GM21360 (cell line): Measurements from ENCODE around the gene SLC45A1.

ENCODE experiments used
- ATAC-seq: cut with Tn5 transposase; IDR thresholded peaks from one replicate; pipeline ENCODE4 v1.9.1; 2021; ENCODE audit warnings: mild to moderate bottlenecking, moderate library complexity; ENCODE audit not compliant: unreplicated experiment

The SLC45A1 gene

DNA sequence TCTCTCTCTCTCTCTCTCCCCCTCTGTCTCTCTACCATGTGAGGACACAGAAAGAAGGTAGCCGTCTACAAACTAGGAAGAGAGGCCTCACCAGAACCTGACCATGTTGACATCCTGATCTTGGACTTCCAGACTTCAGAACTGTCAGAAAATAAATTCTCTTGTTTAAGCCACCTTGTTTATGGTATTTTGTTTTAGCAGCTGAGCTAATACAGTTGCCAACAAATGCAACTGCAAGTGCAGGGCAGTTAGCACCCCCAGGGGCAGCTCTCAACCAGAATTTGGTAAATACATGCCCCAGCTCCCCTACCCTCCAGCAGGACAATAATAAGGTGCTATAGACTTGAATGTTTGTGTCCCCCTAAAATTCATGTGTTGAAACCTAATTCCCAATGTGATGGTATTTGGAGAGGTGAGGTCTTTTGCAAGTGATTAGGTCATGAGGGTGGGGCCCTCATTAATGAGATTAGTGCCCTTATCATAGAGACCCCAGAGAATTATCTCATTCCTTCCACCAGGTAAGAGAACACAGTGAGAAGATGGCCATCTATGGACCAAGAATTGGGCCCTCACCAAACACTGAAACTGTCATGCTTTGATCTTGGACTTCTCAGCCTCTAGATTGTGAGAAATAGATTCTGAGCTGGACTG, 6.7 kb upstream of the SLC45A1 start:
- no peak for ATAC-seq

DNA sequence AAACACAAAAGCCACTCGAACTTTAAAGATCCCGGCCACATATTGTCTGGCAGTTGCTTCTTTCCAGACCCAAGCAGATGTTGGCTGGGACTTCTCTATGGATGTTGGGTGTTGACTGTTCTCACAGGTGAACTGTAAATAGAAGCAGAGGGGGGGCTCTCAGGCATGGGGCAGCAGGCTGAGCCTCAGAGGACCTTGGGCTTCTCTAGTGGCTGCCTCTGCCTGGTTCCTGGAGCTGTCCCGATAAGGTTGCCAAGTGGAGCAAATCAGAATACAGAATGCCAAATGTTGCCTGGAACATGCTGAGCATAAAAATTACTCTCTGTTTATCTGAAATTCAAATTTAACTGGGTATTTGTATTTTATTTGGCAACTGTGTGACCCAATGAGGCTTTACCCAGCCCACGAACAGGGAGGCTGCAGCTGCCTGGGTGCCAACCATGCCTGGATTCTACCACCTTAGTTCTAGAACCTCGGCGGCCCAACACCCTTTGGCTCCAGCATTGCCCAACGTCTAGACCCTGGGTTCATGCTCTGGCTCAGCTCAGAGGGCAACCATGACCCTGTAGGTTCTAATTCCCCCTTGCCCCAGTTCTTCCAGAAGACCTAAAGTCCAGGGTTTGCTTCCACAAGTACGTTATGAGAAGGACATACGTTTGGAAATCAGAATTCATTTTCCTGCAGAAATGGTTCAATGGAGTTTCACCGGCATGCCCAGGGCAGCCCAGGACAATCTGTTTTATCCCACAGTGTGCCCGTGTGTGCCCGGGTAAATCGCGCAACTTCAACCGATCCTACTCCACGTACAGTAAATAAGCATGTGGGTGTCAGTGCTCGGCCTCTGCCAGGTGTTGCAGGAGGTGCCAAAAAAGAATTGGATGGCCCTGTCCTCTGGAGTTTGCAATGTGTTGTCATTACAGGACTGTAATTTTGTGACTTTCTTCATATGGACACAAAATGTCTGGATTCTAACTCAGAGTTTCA, 5.4 kb upstream of the SLC45A1 start:
- ATAC-seq, result no peak

DNA sequence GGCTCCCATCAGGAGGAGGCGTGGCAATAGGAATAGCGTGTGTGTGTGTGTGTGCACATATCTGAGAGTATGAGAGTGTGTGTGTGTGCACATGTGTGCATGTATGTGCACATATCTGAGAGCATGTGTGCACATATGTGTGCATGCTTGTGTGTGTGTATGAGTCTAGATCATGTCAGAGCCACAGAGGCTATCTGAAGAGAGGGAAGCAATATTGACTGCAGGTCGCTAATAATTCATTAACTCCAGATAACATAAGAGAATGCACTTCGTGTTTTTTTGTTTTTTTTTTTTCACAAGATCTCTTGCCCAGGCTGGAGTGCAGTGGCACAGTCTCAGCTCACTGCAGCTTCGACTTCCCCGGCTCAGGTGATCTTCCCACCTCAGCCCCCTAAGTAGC, 4.7 kb upstream of the SLC45A1 start:
- no peak for ATAC-seq

DNA sequence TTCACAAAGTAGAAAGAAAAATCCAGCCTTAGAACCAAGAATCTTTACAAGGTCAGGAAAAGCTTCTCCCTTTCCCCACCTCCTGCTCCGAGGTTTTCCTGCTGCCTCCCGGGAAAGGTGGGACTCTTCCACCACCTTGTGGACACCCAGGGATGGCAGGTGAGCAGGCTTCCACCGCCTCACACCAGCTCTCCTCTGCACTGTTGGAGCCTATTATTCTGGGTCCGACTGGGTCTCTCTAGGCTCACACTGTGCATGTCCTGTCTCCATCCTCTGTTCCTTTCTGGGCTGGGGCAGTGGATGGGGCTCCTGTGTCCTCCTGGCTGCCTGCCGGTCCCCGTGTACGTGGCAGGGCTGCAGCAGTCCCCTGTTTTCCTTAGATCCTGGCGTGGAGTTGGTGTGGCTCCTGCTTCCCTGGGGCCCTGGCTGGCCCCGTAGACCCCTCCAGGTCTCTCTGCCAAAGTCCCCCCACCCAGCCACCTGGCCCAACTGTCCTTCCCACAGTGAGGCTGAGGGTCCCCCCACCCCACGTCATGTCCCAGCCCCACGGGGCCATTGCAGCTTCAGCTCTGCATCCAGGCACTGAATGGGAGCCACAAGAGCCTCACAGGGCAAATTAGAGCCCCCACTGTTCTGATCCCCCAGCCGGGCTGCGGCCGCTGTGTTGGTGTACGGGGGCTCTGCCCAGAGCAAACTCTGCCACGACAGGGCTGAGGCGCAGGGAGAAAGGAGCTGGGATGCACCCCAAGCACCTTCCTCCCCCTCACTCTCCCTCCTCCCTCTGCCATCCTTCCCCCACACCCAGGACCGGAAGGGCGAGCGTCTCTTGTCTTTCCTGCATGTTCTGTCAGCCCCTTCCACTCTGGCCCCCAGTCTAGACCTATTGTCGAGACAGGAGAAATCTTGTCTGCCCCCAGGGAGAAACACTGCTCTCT, 3.3 kb upstream of the SLC45A1 start:
- ATAC-seq, result no peak

DNA sequence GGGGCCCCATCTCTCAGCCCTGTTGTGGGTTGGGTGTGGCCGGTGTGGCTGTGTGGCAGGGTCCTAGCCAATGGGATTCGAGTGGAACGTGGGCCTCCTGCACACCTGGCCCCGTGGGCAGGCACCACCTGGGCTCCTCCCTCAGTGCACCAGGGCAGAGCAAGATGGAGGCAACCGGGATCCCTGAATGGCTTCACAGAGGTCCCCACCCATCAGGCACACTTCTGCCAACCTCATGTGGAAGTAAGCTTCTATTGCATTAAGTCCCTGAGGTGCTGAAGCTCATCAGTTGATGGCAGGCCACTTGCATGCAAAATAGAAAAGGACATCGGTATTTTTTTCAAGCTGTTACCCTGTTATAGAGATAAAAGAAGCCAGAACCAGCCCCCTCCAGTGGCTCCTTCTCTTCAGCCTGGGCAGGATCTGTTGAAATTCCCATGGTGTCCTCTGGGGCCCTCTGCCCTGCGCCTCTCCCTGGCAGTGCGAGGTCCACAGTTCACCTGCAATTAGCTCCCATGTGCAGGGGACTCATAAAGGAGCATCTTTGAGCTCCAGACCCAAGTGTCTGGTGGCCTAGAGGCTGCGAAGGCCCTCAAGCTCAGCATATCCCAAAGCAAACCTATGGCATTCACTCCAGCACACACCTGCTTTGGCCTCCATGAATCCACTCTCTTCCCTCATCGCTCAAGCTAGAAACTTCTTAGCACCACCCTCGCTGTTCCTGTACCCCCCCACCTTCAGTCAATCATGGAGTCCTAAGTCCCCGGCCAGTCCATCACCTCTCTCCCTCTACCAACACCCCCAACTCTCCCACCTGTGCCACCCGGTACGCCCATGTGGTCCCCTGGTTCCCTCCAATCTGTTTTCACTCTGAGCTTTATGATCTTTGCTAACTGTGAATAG, 2.1 kb upstream of the SLC45A1 start:
- no peak for ATAC-seq

DNA sequence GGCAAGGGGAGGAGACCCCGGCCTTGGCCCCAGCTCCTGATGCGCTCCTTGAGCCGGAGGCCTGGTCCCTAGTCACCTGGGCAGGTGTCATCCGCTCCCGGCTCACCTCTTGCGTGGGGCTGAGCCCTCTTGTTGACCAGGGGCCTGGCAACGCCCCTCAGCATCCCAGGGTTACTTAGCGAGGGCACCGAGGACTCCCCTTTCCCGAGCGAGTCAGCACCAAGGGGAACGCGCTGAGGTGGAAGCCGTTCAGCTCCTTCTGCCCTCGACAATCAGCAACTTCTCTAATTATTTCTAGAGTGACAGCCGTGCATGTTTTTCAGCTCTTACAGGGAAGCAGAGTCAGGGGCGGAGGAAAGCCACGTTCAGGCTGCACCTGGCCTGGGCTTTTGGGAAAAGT, 522 bp downstream of the SLC45A1 start:
- no peak for ATAC-seq

DNA sequence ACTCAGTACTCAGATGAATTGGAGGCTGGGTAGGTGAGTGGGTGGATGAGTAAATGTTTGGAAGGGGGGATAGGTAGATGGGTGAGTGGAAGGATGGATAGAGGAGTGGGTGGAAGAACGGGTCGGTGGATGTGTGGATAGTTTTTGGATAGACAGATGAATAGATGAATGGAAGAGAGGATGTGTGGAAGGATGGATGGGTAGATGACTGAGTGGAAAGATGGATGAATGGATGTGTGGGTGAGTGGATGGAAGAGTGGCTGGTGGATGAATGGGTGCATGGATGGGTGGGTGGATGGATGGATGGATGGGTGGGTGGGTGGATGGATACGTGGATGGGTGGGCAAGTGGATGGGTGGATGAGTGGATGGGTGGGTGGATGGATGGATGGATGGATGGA, 3.7 kb downstream of the SLC45A1 start:
- ATAC-seq, result no peak

DNA sequence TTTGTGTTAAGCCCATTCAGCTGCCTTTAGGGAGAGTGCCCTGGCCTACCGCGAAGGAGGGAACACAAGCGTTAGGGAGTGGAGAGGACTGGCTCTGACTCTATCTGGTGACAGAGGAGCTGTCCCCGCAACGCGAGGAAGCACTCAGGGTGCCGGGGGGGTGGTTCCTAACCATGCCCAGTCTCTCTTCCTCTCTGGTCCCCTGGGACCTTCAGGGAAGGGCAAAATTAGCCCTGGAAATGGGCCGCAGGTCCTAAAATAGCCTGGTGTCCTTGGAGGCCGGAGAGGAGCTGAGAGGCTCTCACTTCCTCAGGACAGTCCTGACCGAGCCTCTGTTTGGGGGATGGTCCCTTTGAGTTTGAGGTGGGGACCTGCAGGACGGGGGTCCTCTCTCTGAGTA, 5.8 kb downstream of the SLC45A1 start:
- ATAC-seq, result no peak

DNA sequence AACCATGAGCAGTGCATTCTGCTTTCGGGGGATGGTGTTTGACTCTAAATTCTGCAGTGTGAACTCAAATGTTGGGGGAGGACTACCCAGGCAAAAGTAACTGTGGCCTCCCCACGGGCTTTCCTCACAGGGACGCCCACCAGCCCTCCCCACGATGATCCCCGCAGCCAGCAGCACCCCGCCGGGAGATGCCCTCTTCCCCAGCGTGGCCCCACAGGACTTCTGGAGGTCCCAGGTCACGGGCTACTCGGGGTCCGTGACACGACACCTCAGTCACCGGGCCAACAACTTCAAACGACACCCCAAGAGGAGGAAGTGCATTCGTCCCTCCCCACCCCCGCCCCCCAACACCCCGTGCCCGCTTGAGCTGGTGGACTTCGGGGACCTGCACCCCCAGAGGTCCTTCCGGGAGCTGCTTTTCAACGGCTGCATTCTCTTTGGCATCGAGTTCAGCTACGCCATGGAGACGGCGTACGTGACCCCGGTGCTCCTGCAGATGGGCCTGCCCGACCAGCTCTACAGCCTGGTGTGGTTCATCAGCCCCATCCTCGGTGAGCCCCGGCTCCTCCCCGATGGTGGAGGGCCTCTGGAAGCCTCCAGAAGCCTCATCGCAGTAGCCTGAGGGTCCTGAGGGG, 6.4 kb downstream of the SLC45A1 start:
- ATAC-seq, result no peak

DNA sequence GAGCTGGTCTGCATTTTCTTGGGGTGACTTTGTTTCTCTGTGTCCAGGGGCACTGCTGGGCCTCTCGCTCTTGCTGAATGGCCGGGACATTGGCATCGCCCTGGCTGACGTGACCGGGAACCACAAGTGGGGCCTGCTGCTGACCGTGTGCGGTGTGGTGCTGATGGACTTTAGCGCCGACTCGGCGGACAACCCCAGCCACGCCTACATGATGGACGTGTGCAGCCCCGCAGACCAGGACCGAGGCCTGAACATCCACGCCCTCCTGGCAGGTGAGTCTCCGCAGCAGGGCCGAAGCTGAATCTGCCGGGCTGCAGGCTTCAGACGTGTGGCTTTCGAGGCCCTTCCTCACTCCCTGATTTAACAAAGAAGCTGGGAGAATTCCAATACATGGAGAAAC, 7.9 kb downstream of the SLC45A1 start:
- no peak for ATAC-seq

DNA sequence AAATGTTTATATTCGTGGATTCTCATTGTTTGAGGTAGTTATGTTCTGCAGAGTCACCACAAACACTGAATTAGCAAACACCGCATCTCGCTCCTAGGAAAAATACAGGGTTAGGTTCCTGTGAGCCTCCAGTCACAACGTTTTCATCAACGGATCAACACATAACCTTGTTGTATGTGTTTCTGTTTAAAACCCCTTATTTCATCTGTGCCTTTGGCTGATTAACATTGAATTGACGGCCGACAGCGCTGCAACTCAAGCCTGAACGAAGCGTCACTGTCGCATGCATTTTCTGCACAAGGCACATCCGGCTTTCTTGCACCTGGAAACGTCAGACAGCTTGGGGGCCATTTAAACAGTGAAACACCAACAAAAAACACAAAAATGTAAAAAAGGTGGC, 8.4 kb downstream of the SLC45A1 start:
- ATAC-seq, result no peak

DNA sequence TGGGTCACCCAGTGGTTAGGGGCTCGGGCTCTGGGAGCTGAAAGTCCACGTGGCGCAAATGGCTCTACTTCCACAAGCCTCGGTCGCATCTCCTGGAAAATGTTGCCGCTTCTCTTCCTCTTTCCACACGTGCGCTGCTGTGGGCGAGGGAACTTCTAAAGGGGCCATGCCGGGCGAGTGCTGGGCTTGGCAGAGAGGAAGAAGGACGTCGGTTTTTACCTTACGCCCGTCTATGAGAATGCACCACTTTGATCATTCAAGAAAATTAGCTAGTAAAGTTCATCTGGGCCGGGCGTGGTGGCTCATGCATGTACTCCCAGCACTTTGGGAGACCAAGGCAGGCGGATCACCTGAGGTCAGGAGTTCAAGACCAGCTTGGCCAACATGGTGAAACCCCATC, 10.4 kb downstream of the SLC45A1 start:
- ATAC-seq, result no peak

DNA sequence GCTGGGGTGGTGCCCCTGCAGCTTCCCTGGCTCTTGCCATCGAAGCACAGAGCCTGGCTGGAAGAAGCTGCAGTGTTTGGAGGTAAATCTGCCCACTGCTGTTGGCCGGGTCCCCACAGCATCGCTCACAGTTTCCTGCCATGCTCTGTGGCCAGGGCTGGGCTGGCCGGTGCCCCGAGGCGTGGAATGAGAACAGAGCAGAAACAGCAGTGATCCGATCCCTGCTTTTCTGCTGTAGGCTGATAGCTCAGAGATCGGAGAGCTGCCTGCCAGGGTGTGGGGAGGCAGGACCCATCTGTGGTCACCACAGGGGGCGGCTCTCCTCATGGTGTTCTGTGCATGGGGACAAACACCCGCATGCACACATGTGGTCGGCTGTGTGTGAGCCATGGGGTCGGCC, 11.5 kb downstream of the SLC45A1 start:
- ATAC-seq, result no peak

DNA sequence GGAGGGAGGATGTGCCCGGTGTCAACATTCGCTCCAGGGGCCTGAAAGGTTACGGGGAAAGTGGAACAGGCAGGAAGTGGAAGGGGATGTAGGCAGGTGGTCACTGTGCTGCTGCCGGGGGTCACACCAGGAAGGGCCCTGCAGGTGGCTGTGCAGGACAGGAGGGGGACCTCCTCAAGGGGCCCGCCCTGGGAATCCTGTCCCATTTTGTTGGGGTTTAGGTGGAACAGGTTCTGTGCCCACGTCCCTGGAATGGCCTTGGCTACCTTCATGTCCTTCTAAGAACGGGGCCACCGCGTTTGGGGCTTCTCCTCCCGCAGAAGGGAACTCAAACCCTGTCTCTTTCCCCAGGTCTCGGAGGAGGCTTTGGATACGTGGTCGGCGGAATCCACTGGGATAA, 11.9 kb downstream of the SLC45A1 start:
- ATAC-seq, result no peak

DNA sequence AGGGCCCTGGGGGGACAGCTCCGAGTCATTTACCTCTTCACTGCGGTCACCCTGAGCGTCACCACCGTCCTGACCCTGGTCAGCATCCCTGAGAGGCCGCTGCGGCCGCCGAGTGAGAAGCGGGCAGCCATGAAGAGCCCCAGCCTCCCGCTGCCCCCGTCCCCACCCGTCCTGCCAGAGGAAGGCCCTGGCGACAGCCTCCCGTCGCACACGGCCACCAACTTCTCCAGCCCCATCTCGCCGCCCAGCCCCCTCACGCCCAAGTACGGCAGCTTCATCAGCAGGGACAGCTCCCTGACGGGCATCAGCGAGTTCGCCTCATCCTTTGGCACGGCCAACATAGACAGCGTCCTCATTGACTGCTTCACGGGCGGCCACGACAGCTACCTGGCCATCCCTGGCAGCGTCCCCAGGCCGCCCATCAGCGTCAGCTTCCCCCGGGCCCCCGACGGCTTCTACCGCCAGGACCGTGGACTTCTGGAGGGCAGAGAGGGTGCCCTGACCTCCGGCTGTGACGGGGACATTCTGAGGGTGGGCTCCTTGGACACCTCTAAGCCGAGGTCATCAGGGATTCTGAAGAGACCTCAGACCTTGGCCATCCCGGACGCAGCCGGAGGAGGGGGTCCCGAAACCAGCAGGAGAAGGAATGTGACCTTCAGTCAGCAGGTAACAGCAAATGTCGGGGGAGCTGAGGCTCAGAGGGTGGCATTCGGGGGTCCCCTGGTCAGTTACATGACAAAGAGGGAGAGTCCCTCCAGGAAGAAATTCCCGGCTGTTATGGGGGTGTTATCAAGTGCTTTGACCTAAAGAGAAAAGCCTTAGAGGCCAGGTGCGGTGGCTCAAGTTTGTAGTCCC, 12.6 kb downstream of the SLC45A1 start:
- no peak for ATAC-seq

DNA sequence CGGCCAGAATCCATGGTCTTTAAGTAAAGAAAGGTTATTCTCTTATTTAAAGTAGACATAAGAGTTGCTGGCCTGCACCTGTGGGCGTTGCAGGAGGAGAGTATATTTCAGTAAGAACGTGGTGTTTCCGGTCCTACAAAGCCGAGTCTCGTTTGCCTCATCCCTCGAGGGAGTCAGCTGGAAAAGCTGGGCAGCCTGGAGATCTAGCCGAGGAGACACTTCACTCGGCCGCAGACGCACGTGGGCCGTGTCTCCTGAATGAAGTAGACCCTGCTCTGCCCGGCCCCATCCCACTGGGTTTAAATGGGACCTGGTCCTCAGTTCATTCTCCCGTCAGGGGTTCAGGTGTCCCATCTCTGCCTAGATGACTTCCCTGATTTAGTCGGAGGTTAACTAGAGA, 14.9 kb downstream of the SLC45A1 start:
- no peak for ATAC-seq

DNA sequence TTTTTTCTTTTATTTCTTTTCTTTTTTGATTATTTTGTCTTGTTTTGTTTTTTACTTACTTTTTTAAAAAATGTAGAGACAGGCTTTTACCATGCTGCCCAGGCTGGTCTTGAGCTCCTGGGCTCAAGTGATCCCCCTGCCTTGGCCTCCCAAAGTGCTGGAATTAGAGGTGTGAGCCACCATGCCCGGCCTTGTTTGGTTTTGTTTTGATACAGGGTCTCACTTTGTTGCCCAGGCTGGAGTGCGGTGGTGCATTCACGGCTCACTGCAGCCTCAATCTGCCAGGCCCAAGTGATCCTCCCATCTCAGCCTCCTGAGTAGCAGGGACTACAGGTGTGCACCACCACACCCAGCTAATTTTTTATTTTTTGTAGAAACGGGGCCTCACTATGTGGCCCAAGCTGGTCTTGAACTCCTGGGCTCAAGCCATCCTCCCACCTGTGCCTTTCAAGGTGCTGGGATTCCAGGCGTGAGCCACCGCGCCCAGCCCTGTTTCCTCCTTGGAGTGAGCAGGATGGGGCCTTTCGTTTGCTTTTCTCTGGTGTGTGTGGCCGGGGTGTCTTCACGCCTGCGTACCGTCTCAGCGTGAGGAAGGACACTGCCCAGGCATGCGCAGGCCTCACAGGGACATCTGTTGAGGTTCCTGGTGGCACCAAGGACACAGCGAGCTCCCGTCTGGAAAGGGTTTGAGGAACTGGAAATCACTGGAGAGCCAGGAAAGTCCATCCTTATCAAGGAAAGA, 15.5 kb downstream of the SLC45A1 start:
- no peak for ATAC-seq
